H1 (cell line): Measurements from ENCODE around the gene ISX. TPM values are rescaled to one million over a fixed set of nuclear protein-coding genes. Genes with fewer than 3 reads are reported as not detected.

Experiments used
- CTCF ChIA-PET: fragments of 300-600 bp; sonication (Branson Sonifier 250); formaldehyde crosslinking; loops from one replicate; lab custom pipeline; 2021; ENCODE audit not compliant: partially characterized antibody; lab: Charles Lee
- POLR2A ChIA-PET: fragments of 300-600 bp; sonication (Branson Sonifier 250); formaldehyde crosslinking; loops from one replicate; lab custom pipeline; 2021; ENCODE audit warnings: inconsistent platforms; ENCODE audit not compliant: partially characterized antibody; lab: Charles Lee
- DNase-seq, 2 experiments: peaks; one replicate each; pipeline versions ENCODE4 v3.0.0 to v3.0.0-alpha.2; 2010 to 2022; ENCODE audit warnings: low spot score in 2 of 2, low read depth in 1 of 2, mixed read lengths in 1 of 2
- FAIRE-seq: peaks from 2 replicates; lab custom pipeline; 2011; peaks lifted over from hg19 to GRCh38; lab: Jason Lieb, UNC
- H2AFZ ChIP-seq: 2 replicates; pipeline ENCODE4 v1.8.1; 2012; ENCODE audit warnings: low read length, inconsistent platforms
- H2AK5ac ChIP-seq: 2 replicates; pipeline ENCODE4 v1.6.1; 2013; ENCODE audit warnings: low read depth, low read length
- H2BK120ac ChIP-seq: replicated peaks from 2 replicates; pipeline ENCODE3; 2013; ENCODE audit warnings: low read depth, low read length, inconsistent platforms
- H2BK12ac ChIP-seq: 2 replicates; pipeline ENCODE4 v1.6.1; 2013; ENCODE audit warnings: low read depth, low read length
- H2BK15ac ChIP-seq: 2 replicates; pipeline ENCODE4 v1.6.1; 2013; ENCODE audit warnings: low read length
- H2BK20ac ChIP-seq: 2 replicates; pipeline ENCODE4 v1.6.1; 2013; ENCODE audit warnings: low read length
- H2BK5ac ChIP-seq: 2 replicates; pipeline ENCODE4 v1.6.1; 2013; ENCODE audit warnings: low read depth, low read length
- H3K14ac ChIP-seq: 2 replicates; pipeline ENCODE4 v1.6.1; 2013; ENCODE audit warnings: inconsistent platforms; ENCODE audit not compliant: insufficient read length
- H3K18ac ChIP-seq: 2 replicates; pipeline ENCODE4 v1.6.1; 2013; ENCODE audit warnings: low read length; ENCODE audit errors: extremely low read depth
- H3K23ac ChIP-seq: 2 replicates; pipeline ENCODE4 v1.6.1; 2013; ENCODE audit warnings: inconsistent platforms; ENCODE audit not compliant: insufficient read length
- H3K23me2 ChIP-seq: 2 replicates; pipeline ENCODE4 v1.6.1; 2013; ENCODE audit warnings: low read depth, low read length
- H3K27ac ChIP-seq: 2 replicates; pipeline ENCODE4 v1.6.1; 2011; ENCODE audit warnings: low read depth, low read length, inconsistent platforms
- H3K27me3 ChIP-seq, 4 experiments: replicated peaks in 1 of 4; 1 replicate in 1 of 4; 2 replicates in 3 of 4; pipeline versions ENCODE4 v1.6.1 to v1.8.1; 2011 to 2013; ENCODE audit warnings: low read length in 3 of 4, mild to moderate bottlenecking in 3 of 4, inconsistent platforms in 2 of 4, mixed read lengths in 2 of 4, moderate library complexity in 1 of 4; ENCODE audit not compliant: control insufficient read depth in 3 of 4, insufficient read depth in 3 of 4; ENCODE audit errors: extremely low read depth in 1 of 4
- H3K36me3 ChIP-seq, 4 experiments: 2 replicates each; pipeline versions ENCODE4 v1.6.1 to v1.8.1; 2011 to 2013; ENCODE audit warnings: mild to moderate bottlenecking in 4 of 4, low read length in 3 of 4, moderate library complexity in 2 of 4, control low read depth in 1 of 4, inconsistent platforms in 1 of 4; ENCODE audit not compliant: insufficient read depth in 4 of 4, control insufficient read depth in 2 of 4
- H3K4ac ChIP-seq: replicated peaks from 2 replicates; pipeline ENCODE3; 2013; ENCODE audit warnings: low read length, low read depth, mixed read lengths, inconsistent platforms; ENCODE audit not compliant: insufficient read length
- H3K4me1 ChIP-seq, 4 experiments: replicated peaks in 1 of 4; 1 replicate in 1 of 4; 2 replicates in 3 of 4; pipeline versions ENCODE4 v1.6.1 to v1.8.1; 2011 to 2013; ENCODE audit warnings: low read length in 3 of 4, inconsistent platforms in 2 of 4, mixed read lengths in 1 of 4; ENCODE audit not compliant: insufficient read depth in 4 of 4, control insufficient read depth in 3 of 4
- H3K4me2 ChIP-seq, 2 experiments: 2 replicates each; pipeline versions ENCODE4 v1.6.1 to v1.8.1; 2011 to 2013; ENCODE audit warnings: low read depth in 2 of 2, low read length in 2 of 2, control low read depth in 1 of 2, inconsistent platforms in 1 of 2, mild to moderate bottlenecking in 1 of 2; ENCODE audit not compliant: insufficient read depth in 1 of 2
- H3K4me3 ChIP-seq, 4 experiments: fragments of 200-600, 300-600 bp in 1 of 4; sonication (generic), shearing (Covaris generic), sonication (Bioruptor Twin) in 1 of 4; 2 replicates each; pipeline versions ENCODE4 v1.5.1 to v1.8.1; 2011 to 2016; ENCODE audit warnings: low read length in 4 of 4, low read depth in 3 of 4, control low read depth in 2 of 4, inconsistent platforms in 2 of 4, mild to moderate bottlenecking in 2 of 4, mixed read lengths in 1 of 4, moderate library complexity in 1 of 4; ENCODE audit not compliant: insufficient read depth in 2 of 4; ENCODE audit errors: extremely low read depth in 1 of 4
- H3K56ac ChIP-seq: replicated peaks from 2 replicates; pipeline ENCODE3; 2013; ENCODE audit warnings: low read depth, mild to moderate bottlenecking, mixed read lengths, low read length, inconsistent platforms; ENCODE audit not compliant: insufficient read length
- H3K79me1 ChIP-seq: 2 replicates; pipeline ENCODE4 v1.6.1; 2013; ENCODE audit warnings: low read depth, low read length, control low read depth
- H3K79me2 ChIP-seq, 2 experiments: 2 replicates each; pipeline versions ENCODE4 v1.6.1 to v1.8.1; 2012 to 2013; ENCODE audit warnings: low read length in 2 of 2, mild to moderate bottlenecking in 2 of 2, inconsistent platforms in 1 of 2; ENCODE audit not compliant: insufficient read depth in 2 of 2, control insufficient read depth in 1 of 2
- H3K9ac ChIP-seq, 4 experiments: replicated peaks in 1 of 4; 1 replicate in 1 of 4; 2 replicates in 3 of 4; pipeline versions ENCODE4 v1.6.1 to v1.8.1; 2011 to 2013; ENCODE audit warnings: low read depth in 3 of 4, low read length in 3 of 4, control low read depth in 2 of 4, mild to moderate bottlenecking in 2 of 4, moderate library complexity in 2 of 4, inconsistent platforms in 1 of 4; ENCODE audit errors: extremely low read depth in 1 of 4
- H3K9me3 ChIP-seq, 2 experiments: 2 replicates each; pipeline versions ENCODE4 v1.6.1 to v1.8.1; 2012 to 2013; ENCODE audit warnings: mild to moderate bottlenecking in 2 of 2, moderate library complexity in 2 of 2, control low read depth in 1 of 2, inconsistent platforms in 1 of 2, low read depth in 1 of 2, low read length in 1 of 2, mixed read lengths in 1 of 2; ENCODE audit not compliant: insufficient read depth in 2 of 2
- H4K20me1 ChIP-seq, 2 experiments: replicated peaks in 1 of 2; 2 replicates each; pipeline versions ENCODE3 to v1.8.1; 2011 to 2013; ENCODE audit warnings: inconsistent platforms in 2 of 2, low read length in 2 of 2, mild to moderate bottlenecking in 1 of 2; ENCODE audit not compliant: insufficient read depth in 2 of 2, control insufficient read depth in 1 of 2
- H4K5ac ChIP-seq: 2 replicates; pipeline ENCODE4 v1.6.1; 2013; ENCODE audit warnings: low read length, low read depth, mixed read lengths, inconsistent platforms; ENCODE audit not compliant: insufficient read length
- H4K8ac ChIP-seq: 2 replicates; pipeline ENCODE4 v1.8.0; 2013; ENCODE audit warnings: mild to moderate bottlenecking, moderate library complexity, low read length, inconsistent platforms; ENCODE audit not compliant: insufficient read depth; ENCODE audit errors: extremely low read depth
- H4K91ac ChIP-seq: replicated peaks from 2 replicates; pipeline ENCODE3; 2013; ENCODE audit warnings: low read length, mixed read lengths, inconsistent platforms; ENCODE audit not compliant: insufficient read length
- CBX5 ChIP-seq: fragments of 300-800, 300-1000 bp; sonication (generic); IDR thresholded peaks from 2 replicates; pipeline ENCODE4 v1.7.1; 2016; ENCODE audit warnings: antibody characterized with exemption, low read length, low read depth
- CEBPB ChIP-seq: IDR thresholded peaks from 2 replicates; pipeline ENCODE4 v1.6.1; 2012; ENCODE audit warnings: low read depth, low read length
- WGBS, 2 experiments: shearing (Covaris generic) in 1 of 2; methylation state at CpG; one replicate each; pipeline versions ENCODE4 v1.1.6 to v1.1.7; 2013 to 2015; ENCODE audit warnings: low lambda C conversion rate in 2 of 2, mixed read lengths in 2 of 2, inconsistent platforms in 1 of 2, low coverage in 1 of 2, missing lambda C conversion rate in 1 of 2; ENCODE audit not compliant: insufficient replicate concordance in 2 of 2, insufficient coverage in 1 of 2, insufficient read length in 1 of 2; ENCODE audit errors: extremely low coverage in 1 of 2, missing lambda C conversion rate in 1 of 2; 5-methylcytosine and 5-hydroxymethylcytosine counted together
- polyA plus RNA-seq, 7 experiments: library from polyadenylated mRNA; depleted of rRNA in 3 of 7; stranded (reverse) in 5 of 7; unstranded in 2 of 7; fragments of >200 nt in 5 of 7; fragments of 200-250 nt in 2 of 7; gene quantifications; 1 replicate in 5 of 7; 2 replicates in 1 of 7; 4 replicates in 1 of 7; pipeline versions ENCODE4 v1.2.1 to v1.2.3, GENCODE V29; 2011 to 2013; ENCODE audit warnings: missing spikeins in 2 of 7, mixed read lengths in 2 of 7
- total RNA-seq: library from RNA; stranded (reverse); fragmentation: NEBNext Ultra II Directional; extraction: Animal tissue kit (Norgen Biotek cat#: 25700); gene quantifications from 2 replicates; pipeline ENCODE4 v1.2.1, GENCODE V29; 2021

Gene ISX
- total and polyA plus RNA-seq, 2 of the 8 experiments (the other 6 are each of a cell fraction or from before 2014, with no cell fraction given): not detected

GRCh38 chr22:35070451-35071093, 4.6 kb downstream of the ISX start:
- Histone ChIP-seq H3K56ac (no peak overlapping the region), H2AFZ (no peak overlapping the region), H3K36me3 (no peaks in the 10 kb centered on the region), H4K20me1 (no peaks in the 10 kb centered on the region), H3K4me2 (no peak overlapping the region), H4K5ac (no peak overlapping the region), H3K79me2 (no peaks in the 10 kb centered on the region), H3K18ac (no peak overlapping the region), H2BK120ac (no peak overlapping the region), H2BK12ac (no peak overlapping the region), H3K79me1 (no peaks in the 10 kb centered on the region), H2AK5ac (no peak overlapping the region), H3K27ac (no peak overlapping the region), H3K4me1 (no peaks in the 10 kb centered on the region), H3K9me3 (no peaks in the 10 kb centered on the region), H3K27me3 (no peaks in the 10 kb centered on the region; a peak in 2 of 7 replicates), H2BK15ac (no peak overlapping the region), H3K4ac (no peak overlapping the region), H4K91ac (no peak overlapping the region), H3K4me3 (no peak overlapping the region), H4K8ac (no peak overlapping the region), H3K23me2 (no peaks in the 10 kb centered on the region), H3K9ac (no peak overlapping the region), H2BK20ac (no peak overlapping the region), H3K14ac (no peak overlapping the region), H3K23ac (no peak overlapping the region), H2BK5ac (no peak overlapping the region)
- WGBS, 2 experiments: 93% methylated on average over 2 of the region's 2 CpGs; no CpG with 5 or more reads in 1 of the 2 experiments
- CTCF ChIA-PET: interaction anchor here (1.0 to 1.5 kb wide), 5 partner anchors 13 to 85 kb away, joined by 3 to 6 read pairs (median 4); no protein-coding TSS in a partner anchor
- DNase-seq: no peak
- no peak for FAIRE-seq
- TF ChIP-seq CEBPB: peak; percentile 30; the same call in 1 of the 2 replicates
- TF ChIP-seq CBX5: no peak
- POLR2A ChIA-PET: no interaction called here
